GM10266 (cell line): ENCODE measurements around the gene CLEC2D.
A peak's percentile ranks its signal among the peaks of the same experiment; 100 is the strongest.

Source experiments
- DNase-seq: peaks from one replicate; pipeline ENCODE4 v3.0.0; 2012; ENCODE audit errors: extremely low spot score
- TF ChIP-seq, protein P1 (sequence below): IDR thresholded peaks from 2 replicates; pipeline ENCODE4 v1.5.1; 2012; ENCODE audit warnings: mild to moderate bottlenecking, low read depth; ENCODE audit not compliant: control insufficient read depth, insufficient read depth; ENCODE audit errors: missing control alignments

The CLEC2D gene, protein sequence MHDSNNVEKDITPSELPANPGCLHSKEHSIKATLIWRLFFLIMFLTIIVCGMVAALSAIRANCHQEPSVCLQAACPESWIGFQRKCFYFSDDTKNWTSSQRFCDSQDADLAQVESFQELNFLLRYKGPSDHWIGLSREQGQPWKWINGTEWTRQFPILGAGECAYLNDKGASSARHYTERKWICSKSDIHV

DNA sequence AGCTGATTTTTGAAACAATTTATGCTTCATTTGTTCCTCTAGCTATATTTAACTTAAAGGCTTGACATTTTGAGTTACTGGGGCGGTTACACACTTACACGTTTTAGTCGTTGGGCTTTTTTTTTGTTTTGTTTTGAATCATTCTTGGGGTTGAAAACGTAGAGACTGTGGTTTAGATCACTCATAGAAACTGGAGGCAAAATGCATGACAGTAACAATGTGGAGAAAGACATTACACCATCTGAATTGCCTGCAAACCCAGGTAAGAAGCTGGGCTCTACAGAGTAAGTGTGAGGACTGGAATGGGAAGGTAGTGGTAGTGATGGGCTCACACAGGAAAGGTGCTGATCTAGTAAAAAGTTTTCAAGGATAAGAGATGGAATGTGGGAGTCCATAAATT lies at the start of gene CLEC2D:
Gene CLEC2D, plus strand, starts transcription at position 180 of the 400 bp plus-strand sequence. Its CDS starts 22 bp downstream, at position 202.
- TF ChIP-seq, protein P1, sequence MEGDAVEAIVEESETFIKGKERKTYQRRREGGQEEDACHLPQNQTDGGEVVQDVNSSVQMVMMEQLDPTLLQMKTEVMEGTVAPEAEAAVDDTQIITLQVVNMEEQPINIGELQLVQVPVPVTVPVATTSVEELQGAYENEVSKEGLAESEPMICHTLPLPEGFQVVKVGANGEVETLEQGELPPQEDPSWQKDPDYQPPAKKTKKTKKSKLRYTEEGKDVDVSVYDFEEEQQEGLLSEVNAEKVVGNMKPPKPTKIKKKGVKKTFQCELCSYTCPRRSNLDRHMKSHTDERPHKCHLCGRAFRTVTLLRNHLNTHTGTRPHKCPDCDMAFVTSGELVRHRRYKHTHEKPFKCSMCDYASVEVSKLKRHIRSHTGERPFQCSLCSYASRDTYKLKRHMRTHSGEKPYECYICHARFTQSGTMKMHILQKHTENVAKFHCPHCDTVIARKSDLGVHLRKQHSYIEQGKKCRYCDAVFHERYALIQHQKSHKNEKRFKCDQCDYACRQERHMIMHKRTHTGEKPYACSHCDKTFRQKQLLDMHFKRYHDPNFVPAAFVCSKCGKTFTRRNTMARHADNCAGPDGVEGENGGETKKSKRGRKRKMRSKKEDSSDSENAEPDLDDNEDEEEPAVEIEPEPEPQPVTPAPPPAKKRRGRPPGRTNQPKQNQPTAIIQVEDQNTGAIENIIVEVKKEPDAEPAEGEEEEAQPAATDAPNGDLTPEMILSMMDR = no peak
- peak; percentile 48 for DNase-seq

DNA sequence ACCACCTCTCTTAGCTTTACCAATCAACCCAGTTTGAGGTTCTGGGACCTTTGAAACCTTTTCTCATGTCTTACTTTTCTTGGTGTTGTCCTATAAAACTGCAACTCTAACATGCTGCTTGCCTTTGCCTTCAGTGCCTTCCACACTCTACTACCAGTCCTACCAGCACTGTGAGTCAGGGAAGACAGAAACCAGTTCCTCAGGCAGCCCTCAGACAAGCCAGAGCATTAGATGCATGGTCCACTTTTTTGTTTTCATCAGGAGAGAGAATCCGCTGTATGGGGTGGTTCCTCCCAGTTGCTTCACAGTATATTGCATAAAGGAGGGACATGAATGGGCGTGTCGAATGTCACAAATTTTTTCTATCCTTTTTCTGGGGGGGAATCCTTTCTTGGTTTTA lies 44.5 kb upstream of the CLEC2D start:
- TF ChIP-seq, protein P1 = no peak
- no peak for DNase-seq

DNA sequence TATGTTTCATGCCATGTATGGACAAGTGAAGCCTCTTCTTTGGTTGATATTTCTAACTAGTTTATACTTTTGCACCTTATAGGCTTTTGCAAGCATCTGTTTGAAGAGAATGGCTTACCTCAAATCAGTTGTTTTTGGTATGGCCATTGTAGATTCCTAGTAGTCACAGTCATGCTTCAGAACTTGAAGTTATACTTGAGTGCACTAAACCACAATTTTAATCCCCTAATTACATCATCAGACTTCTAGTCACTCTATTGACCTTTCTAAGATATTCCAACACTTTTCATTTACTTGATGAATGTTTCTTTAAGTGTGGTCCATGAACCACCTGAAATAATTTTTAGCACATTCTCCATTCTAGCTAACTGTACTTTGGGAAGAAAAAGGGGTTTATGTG lies 43.2 kb upstream of the CLEC2D start:
- DNase-seq = no peak
- TF ChIP-seq, protein P1 = no peak

DNA sequence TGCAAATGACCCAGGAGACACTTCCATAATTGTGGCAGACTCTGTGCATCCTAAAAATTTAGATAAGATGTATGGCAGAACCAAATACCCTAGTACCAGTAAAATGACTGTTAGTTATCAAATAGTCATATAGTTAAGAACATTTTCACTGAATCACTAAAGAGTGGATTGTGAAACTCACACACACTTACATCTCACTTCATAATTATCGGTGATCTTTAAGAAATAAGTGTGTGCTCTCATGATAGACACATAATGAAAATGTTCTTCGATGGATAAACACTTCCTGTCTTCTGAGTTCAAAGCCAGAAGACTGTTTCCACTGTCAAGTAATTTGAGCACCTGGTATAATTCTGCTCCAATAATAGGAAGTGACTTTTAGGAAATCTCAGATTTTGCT lies 42.7 kb upstream of the CLEC2D start:
- TF ChIP-seq, protein P1 = no peak

DNA sequence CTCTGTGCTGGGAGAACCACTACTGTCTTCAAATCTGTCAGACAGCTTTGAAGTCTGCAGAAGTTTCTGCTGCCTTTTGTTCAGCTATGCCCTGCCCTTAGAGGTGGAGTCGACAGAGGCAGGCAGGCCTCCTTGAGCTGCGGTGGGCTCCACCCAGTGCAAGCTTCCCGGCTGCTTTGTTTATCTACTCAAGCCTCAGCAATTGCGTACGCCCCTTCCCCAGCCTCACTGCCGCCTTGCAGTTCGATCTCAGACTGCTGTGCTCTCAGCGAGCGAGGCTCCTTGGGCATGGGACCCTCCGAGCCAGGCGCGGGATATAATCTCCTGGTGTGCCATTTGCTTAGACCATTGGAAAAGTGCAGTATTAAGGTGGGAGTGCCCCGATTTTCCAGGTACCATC lies 36.7 kb upstream of the CLEC2D start:
- TF ChIP-seq, protein P1 = no peak
- DNase-seq = no peak

More for the DNA sequence above, 42.7 kb upstream of the CLEC2D start:
- no peak for DNase-seq

DNA sequence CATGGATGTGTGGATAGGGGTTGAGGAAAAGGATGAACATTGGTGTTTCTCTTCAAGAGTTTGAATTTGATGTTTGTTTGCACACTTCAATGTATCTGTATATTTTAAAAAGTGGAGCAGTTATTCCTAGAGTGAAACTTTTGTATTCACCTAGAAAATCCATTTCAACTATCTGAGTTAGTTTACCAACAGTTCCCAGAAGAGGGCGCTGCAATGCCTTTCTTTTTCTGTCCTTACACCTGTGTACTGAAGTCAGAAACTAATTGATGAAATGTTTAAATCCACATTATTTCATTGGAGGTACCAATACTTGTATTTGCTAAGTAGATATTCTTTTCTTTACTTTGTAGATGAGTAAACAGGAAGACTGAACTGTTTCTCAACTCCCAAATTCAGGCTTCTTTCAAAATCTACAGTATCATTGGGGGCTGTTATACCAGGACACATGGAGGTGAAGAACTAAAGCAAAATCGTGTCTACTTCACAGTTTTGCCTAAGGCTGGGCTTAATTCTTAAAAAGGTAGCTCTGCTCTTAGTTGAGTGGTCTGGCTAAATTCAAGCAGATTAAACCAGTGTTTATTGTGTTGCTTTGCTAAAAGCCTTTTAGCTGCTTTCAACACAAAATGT lies 35.2 kb upstream of the CLEC2D start:
- DNase-seq = peak; percentile 47
- TF ChIP-seq, protein P1 = peak; percentile 70
